Measurements from ENCODE around the gene ADAMTS8. TPM values are rescaled to one million over a fixed set of nuclear protein-coding genes. Genes with fewer than 3 reads are reported as not detected.

ADAMTS8 gene
- total RNA-seq, 4 donors from 2014 or later: 0.85 to 1.7 TPM; not detected in 2

- no peaks in the 10 kb centered on the region for H3K36me3 ChIP-seq
- TF ChIP-seq CTCF (IDR thresholded peaks at IDR 0.05): no peak
- no peak for TF ChIP-seq POLR2A (IDR thresholded peaks at IDR 0.05)
- no peaks in the 10 kb centered on the region for H3K9me3 ChIP-seq
- H3K27ac ChIP-seq: no peak overlapping the region
- DNase-seq: no peak
- H3K4me1 ChIP-seq: peaks cover 0 to 16% (median 0%) of the 10 kb centered on the region in 4 donors
- no peak overlapping the region for H3K4me3 ChIP-seq
- no peaks in the 10 kb centered on the region for H3K27me3 ChIP-seq
Measured at GRCh38 chr11:130456286-130456685, 27.9 kb upstream of the ADAMTS8 start.

- peaks cover 0 to 21% (median 0%) of the 10 kb centered on the region in 4 donors for H3K4me1 ChIP-seq
- H3K27ac ChIP-seq: peak overlapping the region in 1 of 4 donors; percentile 49
- no peak overlapping the region for H3K4me3 ChIP-seq
- DNase-seq: peak in 2 of 3 donors; percentile 57 to 59
- no peaks in the 10 kb centered on the region for H3K36me3 ChIP-seq
- TF ChIP-seq POLR2A (IDR thresholded peaks at IDR 0.05): no peak
- no peak for TF ChIP-seq CTCF (IDR thresholded peaks at IDR 0.05)
- H3K27me3 ChIP-seq: no peaks in the 10 kb centered on the region
- H3K9me3 ChIP-seq: no peaks in the 10 kb centered on the region
Measured at GRCh38 chr11:130455483-130456127, 27.2 kb upstream of the ADAMTS8 start.

- Histone ChIP-seq H3K4me3 (no peak overlapping the region), H3K36me3 (no peaks in the 10 kb centered on the region), H3K9me3 (peaks cover 0 to under 1% (median 0%) of the 10 kb centered on the region in 4 donors), H3K27me3 (no peaks in the 10 kb centered on the region), H3K4me1 (peaks cover 0 to 26% (median 0%) of the 10 kb centered on the region in 4 donors), H3K27ac (no peak overlapping the region)
- no peak for DNase-seq
- TF ChIP-seq POLR2A (IDR thresholded peaks at IDR 0.05) (no peak), CTCF (IDR thresholded peaks at IDR 0.05) (no peak)
Measured at GRCh38 chr11:130454491-130455252, 26.3 kb upstream of the ADAMTS8 start.

GRCh38 chr11:130452940-130453339 is 24.5 kb upstream of the ADAMTS8 start:
- TF ChIP-seq CTCF (IDR thresholded peaks at IDR 0.05) (no peak), POLR2A (IDR thresholded peaks at IDR 0.05) (no peak)
- no peaks in the 10 kb centered on the region for H3K36me3 ChIP-seq
- peaks cover 0 to 41% (median 3%) of the 10 kb centered on the region in 4 donors for H3K4me1 ChIP-seq
- H3K4me3 ChIP-seq: no peak overlapping the region
- DNase-seq: no peak
- no peak overlapping the region for H3K27ac ChIP-seq
- H3K9me3 ChIP-seq: peaks cover 0 to 5% (median 0%) of the 10 kb centered on the region in 4 donors
- no peaks in the 10 kb centered on the region for H3K27me3 ChIP-seq

GRCh38 chr11:130452176-130452575 is 23.8 kb upstream of the ADAMTS8 start:
- Histone ChIP-seq H3K4me3 (no peak overlapping the region), H3K4me1 (peaks cover 0 to 39% (median 3%) of the 10 kb centered on the region in 4 donors), H3K36me3 (no peaks in the 10 kb centered on the region), H3K9me3 (peaks cover 0 to 5% (median 0%) of the 10 kb centered on the region in 4 donors), H3K27ac (no peak overlapping the region), H3K27me3 (no peaks in the 10 kb centered on the region)
- DNase-seq: no peak
- no peak for TF ChIP-seq CTCF (IDR thresholded peaks at IDR 0.05)
- TF ChIP-seq POLR2A (IDR thresholded peaks at IDR 0.05): no peak
